AG04449 (cell line): ENCODE results near the gene CHPF.

Source experiments
- CTCF ChIA-PET: fragments of 350-600 bp; formaldehyde crosslinking; extraction: SDS; loops from one replicate; lab custom pipeline; 2021; ENCODE audit warnings: antibody characterized with exemption; lab: Yijun Ruan, JAX
- POLR2A ChIA-PET: fragments of 400-600, 350-600 bp; formaldehyde crosslinking; extraction: SDS; loops from one replicate; lab custom pipeline; 2020; ENCODE audit warnings: antibody characterized with exemption, inconsistent platforms; lab: Yijun Ruan, JAX
- DNase-seq: peaks from one replicate; pipeline ENCODE4 v3.0.0-alpha.2; 2010; ENCODE audit warnings: low read depth, low spot score
- H3K4me3 ChIP-seq: 2 replicates; pipeline ENCODE4 v1.5.1; 2011; ENCODE audit warnings: low read depth, mild to moderate bottlenecking, control low read depth, low read length
- TF ChIP-seq, protein P1 (sequence below): IDR thresholded peaks from one replicate; pipeline ENCODE4 v1.5.1; 2011; ENCODE audit warnings: mild to moderate bottlenecking, moderate library complexity, low read length, control low read depth, inconsistent platforms; ENCODE audit not compliant: insufficient read depth; ENCODE audit errors: missing control alignments

Gene CHPF

DNA sequence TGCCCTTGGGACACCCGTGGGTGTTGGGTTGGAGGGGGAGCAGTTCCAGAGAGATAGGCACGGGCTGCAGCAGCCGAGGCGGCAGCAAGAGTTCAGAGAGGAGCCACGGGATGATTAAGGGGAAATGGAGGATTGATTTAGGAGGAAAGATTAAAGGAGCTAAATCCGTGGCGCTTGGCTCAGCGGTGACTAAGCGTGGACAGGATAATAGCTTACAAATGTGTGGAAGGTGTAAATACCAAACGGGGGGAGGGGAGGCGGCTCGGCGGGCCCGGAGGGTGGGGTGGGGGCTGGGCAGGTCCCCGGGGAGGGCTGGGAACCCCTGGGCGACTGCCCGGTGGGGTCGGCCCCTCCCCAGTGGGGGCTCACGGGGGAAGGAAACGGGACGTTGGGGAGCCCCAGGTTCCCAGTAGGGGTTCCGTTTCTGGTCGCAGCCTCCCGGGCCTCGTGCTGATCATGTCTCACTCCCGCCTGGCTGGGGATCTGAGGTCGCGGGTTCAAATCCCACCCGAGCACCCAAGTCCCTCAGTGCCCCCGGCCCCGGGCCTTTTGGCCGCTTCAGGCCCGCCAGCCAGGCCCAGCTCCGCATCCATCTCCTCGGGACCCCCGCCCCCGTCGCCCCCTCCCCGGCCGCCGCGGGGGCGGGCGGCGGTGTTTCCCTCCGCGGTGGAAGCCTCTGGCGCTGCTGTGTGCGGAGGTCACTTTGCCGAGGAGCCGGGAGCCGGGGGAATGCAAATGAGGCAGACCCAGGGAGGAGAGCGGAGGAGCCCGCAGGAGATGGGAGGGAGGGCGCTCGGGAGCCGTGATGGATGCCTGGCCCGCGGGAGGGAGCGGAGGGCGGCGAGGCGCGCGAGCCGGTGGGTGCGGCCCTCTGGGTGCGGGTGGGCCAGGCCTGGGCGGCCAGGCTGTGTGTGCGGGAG, 21.2 kb downstream of the CHPF start:
- peak; percentile 40 for DNase-seq
- H3K4me3 ChIP-seq, result peak overlapping the region; percentile 25
- CTCF ChIA-PET, result interaction anchor here (0.9 to 39.0 kb wide), 16 partner anchors 3 to 243 kb away, joined by 3 to 1084 read pairs (median 16); partner anchors contain the start of genes ASIC4, CHPF, DNAJB2 and DNPEP
- POLR2A ChIA-PET, result interaction anchor here (0.7 to 1.9 kb wide), 8 partner anchors 7 to 62 kb away, joined by 3 to 5 read pairs (median 4); partner anchors contain the start of gene GMPPA
- TF ChIP-seq, protein P1, sequence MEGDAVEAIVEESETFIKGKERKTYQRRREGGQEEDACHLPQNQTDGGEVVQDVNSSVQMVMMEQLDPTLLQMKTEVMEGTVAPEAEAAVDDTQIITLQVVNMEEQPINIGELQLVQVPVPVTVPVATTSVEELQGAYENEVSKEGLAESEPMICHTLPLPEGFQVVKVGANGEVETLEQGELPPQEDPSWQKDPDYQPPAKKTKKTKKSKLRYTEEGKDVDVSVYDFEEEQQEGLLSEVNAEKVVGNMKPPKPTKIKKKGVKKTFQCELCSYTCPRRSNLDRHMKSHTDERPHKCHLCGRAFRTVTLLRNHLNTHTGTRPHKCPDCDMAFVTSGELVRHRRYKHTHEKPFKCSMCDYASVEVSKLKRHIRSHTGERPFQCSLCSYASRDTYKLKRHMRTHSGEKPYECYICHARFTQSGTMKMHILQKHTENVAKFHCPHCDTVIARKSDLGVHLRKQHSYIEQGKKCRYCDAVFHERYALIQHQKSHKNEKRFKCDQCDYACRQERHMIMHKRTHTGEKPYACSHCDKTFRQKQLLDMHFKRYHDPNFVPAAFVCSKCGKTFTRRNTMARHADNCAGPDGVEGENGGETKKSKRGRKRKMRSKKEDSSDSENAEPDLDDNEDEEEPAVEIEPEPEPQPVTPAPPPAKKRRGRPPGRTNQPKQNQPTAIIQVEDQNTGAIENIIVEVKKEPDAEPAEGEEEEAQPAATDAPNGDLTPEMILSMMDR, result peak; percentile 20

DNA sequence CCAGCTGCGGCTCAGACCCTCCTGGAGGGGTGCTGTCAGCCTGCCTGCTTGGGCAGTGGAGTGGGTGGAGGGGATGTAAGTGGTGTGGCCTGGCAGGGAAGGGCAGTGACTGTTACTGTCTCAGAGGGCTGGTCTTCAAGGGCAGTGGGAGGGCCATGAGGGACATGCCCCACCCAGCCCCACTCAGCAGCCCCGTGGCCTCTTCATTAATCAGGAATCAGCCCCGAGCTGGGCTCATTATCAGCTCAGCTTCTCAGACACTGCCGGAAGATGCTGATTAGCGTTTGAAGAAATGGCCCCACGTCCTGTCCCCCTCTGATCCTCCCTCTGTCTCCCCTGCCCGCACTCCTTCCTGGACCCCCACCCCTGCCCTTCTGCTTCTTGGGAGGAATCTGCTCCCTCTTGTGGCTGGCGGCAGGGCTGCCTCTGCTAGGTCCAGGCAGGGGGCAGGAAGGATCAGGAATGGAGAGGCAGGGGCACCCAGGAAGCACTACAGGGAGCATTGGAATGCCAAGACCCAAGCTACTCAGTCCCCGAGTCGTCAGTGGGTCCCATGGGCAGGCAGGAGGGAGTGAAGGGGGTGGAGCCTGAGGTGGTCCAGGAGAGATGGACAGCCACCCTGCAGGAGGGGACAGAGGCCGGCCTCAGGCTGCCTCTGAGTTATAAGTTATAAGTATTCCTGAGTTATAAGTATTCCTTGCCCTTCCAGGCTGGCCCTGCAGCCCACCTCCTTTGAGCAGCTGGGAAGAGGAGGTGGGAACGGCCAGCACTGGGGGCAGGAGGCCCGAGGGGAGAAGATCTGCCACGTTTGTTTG, 22.3 kb downstream of the CHPF start:
- ChIA-PET POLR2A (interaction anchor here (0.9 to 1.9 kb wide), 9 partner anchors 9 to 52 kb away, joined by 3 to 5 read pairs (median 4); partner anchors contain the start of gene GMPPA), CTCF (interaction anchor here (0.9 to 39.0 kb wide), 19 partner anchors 4 to 242 kb away, joined by 3 to 1084 read pairs (median 7); partner anchors contain the start of genes ASIC4, CHPF, DNAJB2 and GMPPA)
- no peak overlapping the region; the same call in none of the 2 replicates for H3K4me3 ChIP-seq
- no peak for DNase-seq
- TF ChIP-seq, protein P1, result peak; percentile 94

DNA sequence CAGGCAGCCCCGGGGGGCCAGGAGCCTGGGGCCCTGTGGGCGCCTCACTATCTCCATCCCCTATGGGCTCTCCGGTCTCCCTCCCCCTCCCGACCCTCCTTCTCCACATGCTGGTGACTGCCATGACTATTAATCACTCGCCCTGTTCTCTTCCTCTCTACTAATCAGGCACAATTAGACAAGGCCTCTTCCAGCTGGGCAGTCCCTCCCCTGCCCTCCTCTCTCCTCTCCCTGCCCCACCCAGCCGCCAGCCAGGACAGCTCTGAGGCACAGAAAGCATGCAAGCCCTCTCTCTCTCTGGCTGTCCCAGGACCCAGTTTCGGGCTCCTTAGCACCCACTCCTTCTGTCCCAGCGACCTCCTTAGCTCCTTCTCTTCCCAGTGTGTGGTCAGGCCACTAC, 23.5 kb downstream of the CHPF start:
- TF ChIP-seq, protein P1, result no peak
- ChIA-PET POLR2A (interaction anchor here (1.2 kb wide), 2 partner anchors 10 to 21 kb away, joined by 6 read pairs; partner anchors contain the start of gene GMPPA), CTCF (interaction anchor here (0.7 to 39.0 kb wide), 14 partner anchors 5 to 130 kb away, joined by 3 to 1084 read pairs (median 12); partner anchors contain the start of genes ASIC4, CHPF, GMPPA and TMEM198)
- H3K4me3 ChIP-seq, result no peak overlapping the region
- DNase-seq, result no peak

DNA sequence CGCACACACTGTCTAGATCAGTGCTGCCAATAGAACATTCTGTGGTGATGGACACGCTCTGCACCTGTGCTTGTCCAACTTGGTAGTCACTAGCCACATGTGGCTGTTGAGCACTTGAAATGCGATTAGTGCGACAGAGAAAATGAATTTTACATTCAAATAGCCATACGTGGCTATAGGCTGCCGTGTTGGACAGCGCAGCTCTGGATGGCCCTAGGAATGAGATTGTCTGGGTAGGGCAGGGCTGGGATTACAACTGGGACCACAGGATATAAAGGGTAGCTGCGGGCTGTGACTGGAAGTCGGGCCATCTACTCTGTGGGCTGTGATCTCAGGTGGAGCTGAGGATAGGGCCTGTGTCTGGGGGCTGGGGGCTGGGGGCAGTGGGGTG, 24.1 kb downstream of the CHPF start:
- ChIA-PET CTCF (interaction anchor here (1.4 to 39.0 kb wide), 10 partner anchors 6 to 130 kb away, joined by 4 to 1084 read pairs (median 40); partner anchors contain the start of genes ASIC4, CHPF, GMPPA and TMEM198), POLR2A (interaction anchor here (1.2 kb wide), 2 partner anchors 10 to 21 kb away, joined by 6 read pairs; partner anchors contain the start of gene GMPPA)
- DNase-seq, result no peak
- TF ChIP-seq, protein P1, result no peak
- no peak overlapping the region for H3K4me3 ChIP-seq

DNA sequence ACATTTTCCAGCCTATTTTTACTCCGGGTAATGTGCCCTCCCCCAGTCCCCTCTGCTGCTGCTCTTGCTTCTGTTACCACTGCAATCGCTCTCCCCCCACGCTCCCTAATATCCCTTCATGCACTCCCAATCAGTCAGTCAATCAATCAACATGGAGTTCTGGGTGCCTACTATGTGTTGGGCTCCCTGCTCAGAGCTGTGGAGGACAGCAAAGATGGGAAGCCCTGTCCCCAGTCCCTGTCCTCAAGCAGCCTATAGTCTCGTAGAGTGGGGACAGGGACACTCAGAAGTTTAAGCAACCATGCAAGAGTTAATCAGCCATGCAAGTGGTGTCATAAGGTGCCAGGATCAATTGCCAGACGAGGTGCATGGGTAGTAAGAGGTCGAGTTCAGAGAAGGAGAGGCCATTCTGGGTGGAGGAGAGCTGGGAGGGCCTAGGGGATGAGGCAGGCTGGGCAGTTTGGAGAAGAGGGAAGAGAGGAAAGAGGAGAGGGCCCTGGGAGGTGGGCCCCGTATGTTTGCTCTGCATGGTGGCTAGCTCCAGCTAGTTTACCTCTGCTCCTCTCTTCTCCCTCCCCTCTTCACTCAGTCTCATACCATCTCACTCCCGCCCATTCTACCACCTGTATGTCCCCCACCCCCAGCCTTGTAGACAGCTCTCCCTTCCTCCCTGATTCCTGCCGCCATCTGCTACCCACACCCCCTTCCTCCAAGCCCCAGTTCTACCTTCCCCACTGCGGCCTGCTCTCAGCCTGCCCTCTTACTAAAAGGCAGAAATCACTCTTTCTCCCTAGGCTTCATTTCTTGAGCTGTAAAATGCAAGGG, 25.4 kb downstream of the CHPF start:
- no peak overlapping the region for H3K4me3 ChIP-seq
- no peak for DNase-seq
- ChIA-PET POLR2A (interaction anchor here (1.0 kb wide), 1 partner anchor 9 kb away, joined by 3 read pairs; no protein-coding TSS in a partner anchor), CTCF (interaction anchor here (1.2 to 39.0 kb wide), 7 partner anchors 7 to 223 kb away, joined by 3 to 1084 read pairs (median 36); partner anchors contain the start of genes ASIC4 and GMPPA)
- TF ChIP-seq, protein P1, result no peak
